A549 (cell line): Measurements from ENCODE around the gene CCDC57. TPM values are rescaled to one million over a fixed set of nuclear protein-coding genes. Genes with fewer than 3 reads are reported as not detected.

Source experiments
- ATAC-seq, 2 experiments: fragments of 200-7000 bp in 1 of 2; fragments of >200 bp in 1 of 2; cut with Nextera tagmentation in 1 of 2; cut with Tn5 transposase in 1 of 2; 3 replicates each; pipeline versions ENCODE4 v1.8.0 to v1.9.1; 2018 to 2020; ENCODE audit warnings: mild to moderate bottlenecking in 1 of 2, moderate library complexity in 1 of 2
- CTCF ChIA-PET: fragments of 300-600 bp; sonication (Branson Sonifier 250); formaldehyde crosslinking; extraction: SDS; loops from one replicate; lab custom pipeline; 2021; ENCODE audit warnings: antibody characterized with exemption, inconsistent platforms; lab: Yijun Ruan, JAX
- POLR2A ChIA-PET: fragments of 350-600 bp; formaldehyde crosslinking; extraction: SDS; loops from one replicate; lab custom pipeline; 2021; ENCODE audit warnings: antibody characterized with exemption, inconsistent platforms; lab: Yijun Ruan, JAX
- DNase-seq, 2 experiments: peaks; one replicate each; pipeline versions ENCODE4 v3.0.0 to v3.0.0-alpha.2; 2011 to 2016; ENCODE audit warnings: low read depth in 1 of 2, low spot score in 1 of 2
- FAIRE-seq: peaks from 2 replicates; lab custom pipeline; 2011; peaks lifted over from hg19 to GRCh38; lab: Jason Lieb, UNC
- H3K27ac ChIP-seq, 2 experiments: fragments of >200 bp; sonication (Bioruptor Twin); formaldehyde crosslinking; 3 replicates each; pipeline ENCODE4 v1.5.1; 2016 to 2017
- H3K4me1 ChIP-seq: fragments of >200 bp; sonication (Bioruptor Twin); formaldehyde crosslinking; 3 replicates; pipeline ENCODE4 v1.6.1; 2016
- H3K4me2 ChIP-seq: fragments of >200 bp; sonication (Bioruptor Twin); formaldehyde crosslinking; 3 replicates; pipeline ENCODE4 v1.6.1; 2016
- H3K4me3 ChIP-seq: fragments of >200 bp; sonication (Bioruptor Twin); formaldehyde crosslinking; 3 replicates; pipeline ENCODE4 v1.5.1; 2016
- H3K9me3 ChIP-seq: fragments of >200 bp; sonication (Bioruptor Twin); formaldehyde crosslinking; 3 replicates; pipeline ENCODE4 v1.6.1; 2016
- ATOH8 ChIP-seq: fragments of 250-450 bp; sonication (Bioruptor Pico); IDR thresholded peaks from 2 replicates; pipeline ENCODE4 v1.5.0; 2020; ENCODE audit warnings: low read depth, mild to moderate bottlenecking, moderate library complexity
- BCL3 ChIP-seq: fragments of >200 bp; sonication (Bioruptor Twin); formaldehyde crosslinking; IDR thresholded peaks from 3 replicates; pipeline ENCODE4 v1.6.1; 2016
- CBX2 ChIP-seq: fragments of 200-600 bp; sonication (generic); IDR thresholded peaks from 2 replicates; pipeline ENCODE4 v1.6.1; 2016; ENCODE audit warnings: low read depth, mild to moderate bottlenecking, borderline replicate concordance
- CBX8 ChIP-seq: fragments of 200-600 bp; sonication (generic); IDR thresholded peaks from 2 replicates; pipeline ENCODE4 v1.6.1; 2016
- CEBPB ChIP-seq, 2 experiments: fragments of >200 bp in 1 of 2; sonication (Bioruptor Twin) in 1 of 2; formaldehyde crosslinking in 1 of 2; IDR thresholded peaks; 2 replicates each; pipeline ENCODE4 v1.6.1; 2012 to 2016
- E2F6 ChIP-seq: IDR thresholded peaks from 2 replicates; pipeline ENCODE4 v1.6.1; 2012; ENCODE audit warnings: low read depth, borderline replicate concordance
- EHF ChIP-seq: fragments of 250-450 bp; sonication (Bioruptor Pico); IDR thresholded peaks from 2 replicates; pipeline ENCODE4 v1.5.0; 2020; ENCODE audit warnings: mild to moderate bottlenecking
- EHMT2 ChIP-seq: fragments of 200-600 bp; sonication (generic); IDR thresholded peaks from 2 replicates; pipeline ENCODE4 v1.6.1; 2016; ENCODE audit warnings: antibody characterized with exemption, low read depth, mild to moderate bottlenecking, moderate library complexity
- EP300 ChIP-seq, 2 experiments: fragments of >200 bp; sonication (Bioruptor Twin); formaldehyde crosslinking; IDR thresholded peaks; 2 replicates in 1 of 2; 3 replicates in 1 of 2; pipeline ENCODE4 v1.6.1; 2016 to 2017
- ESRRA ChIP-seq: fragments of 150-350 bp; IDR thresholded peaks from 2 replicates; pipeline ENCODE4 v1.6.1; 2014; ENCODE audit warnings: mild to moderate bottlenecking, low read length, borderline replicate concordance
- FOSB ChIP-seq: fragments of 250-450 bp; sonication (Bioruptor Pico); IDR thresholded peaks from 2 replicates; pipeline ENCODE4 v1.5.0; 2020; ENCODE audit warnings: mild to moderate bottlenecking, moderate library complexity
- FOSL2 ChIP-seq, 2 experiments: fragments of 450-650 bp in 1 of 2; fragments of >200 bp in 1 of 2; sonication (Bioruptor Twin) in 1 of 2; formaldehyde crosslinking; IDR thresholded peaks; 2 replicates each; pipeline versions ENCODE4 v1.5.0 to v1.6.1; 2016 to 2020; ENCODE audit warnings: mild to moderate bottlenecking in 1 of 2, moderate library complexity in 1 of 2
- FOXS1 ChIP-seq: fragments of 250-450 bp; sonication (Bioruptor Pico); IDR thresholded peaks from 2 replicates; pipeline ENCODE4 v1.5.0; 2020; ENCODE audit warnings: mild to moderate bottlenecking, moderate library complexity
- GATA3 ChIP-seq: IDR thresholded peaks from 2 replicates; pipeline ENCODE4 v1.6.1; 2012; ENCODE audit warnings: borderline replicate concordance
- HDAC2 ChIP-seq: fragments of 200-600 bp; sonication (generic); IDR thresholded peaks from 2 replicates; pipeline ENCODE4 v1.6.1; 2016
- HES2 ChIP-seq: fragments of >200 bp; sonication (Bioruptor Twin); formaldehyde crosslinking; IDR thresholded peaks from 2 replicates; pipeline ENCODE4 v1.6.1; 2016
- HOXA7 ChIP-seq: fragments of 250-450 bp; sonication (Bioruptor Pico); IDR thresholded peaks from 2 replicates; pipeline ENCODE4 v1.5.0; 2020; ENCODE audit warnings: mild to moderate bottlenecking, moderate library complexity
- HOXB13 ChIP-seq: fragments of 250-450 bp; sonication (Bioruptor Pico); IDR thresholded peaks from 2 replicates; pipeline ENCODE4 v1.5.0; 2020; ENCODE audit warnings: low read depth, mild to moderate bottlenecking, moderate library complexity
- HOXB5 ChIP-seq: fragments of 250-450 bp; sonication (Bioruptor Pico); IDR thresholded peaks from 2 replicates; pipeline ENCODE4 v1.5.0; 2020; ENCODE audit warnings: mild to moderate bottlenecking, moderate library complexity
- JUN ChIP-seq, 2 experiments: fragments of >200 bp; sonication (Bioruptor Twin); formaldehyde crosslinking; IDR thresholded peaks; 2 replicates in 1 of 2; 3 replicates in 1 of 2; pipeline ENCODE4 v1.6.1; 2016 to 2017
- JUNB ChIP-seq: fragments of >200 bp; sonication (Bioruptor Twin); formaldehyde crosslinking; IDR thresholded peaks from 2 replicates; pipeline ENCODE4 v1.6.1; 2016
- KDM1A ChIP-seq: fragments of 200-600 bp; sonication (generic); IDR thresholded peaks from 2 replicates; pipeline ENCODE4 v1.6.1; 2016; ENCODE audit warnings: low read depth, mild to moderate bottlenecking
- KDM5A ChIP-seq: fragments of 200-600 bp; sonication (generic); IDR thresholded peaks from 2 replicates; pipeline ENCODE4 v1.6.1; 2016; ENCODE audit warnings: antibody characterized with exemption, mild to moderate bottlenecking
- MAX ChIP-seq: IDR thresholded peaks from 2 replicates; pipeline ENCODE4 v1.6.1; 2012
- MAZ ChIP-seq: fragments of 150-350 bp; IDR thresholded peaks from 2 replicates; pipeline ENCODE4 v1.6.1; 2014; ENCODE audit warnings: antibody characterized with exemption, low read depth, low read length, borderline replicate concordance
- NFE2L2 ChIP-seq: fragments of 150-350 bp; conservative IDR thresholded peaks from 2 replicates; pipeline ENCODE4 v1.6.1; 2014; ENCODE audit warnings: low read length
- NR3C1 ChIP-seq: fragments of >200 bp; sonication (Bioruptor Twin); formaldehyde crosslinking; IDR thresholded peaks from 3 replicates; pipeline ENCODE4 v1.6.1; 2017
- POLR2A ChIP-seq: IDR thresholded peaks from 2 replicates; pipeline ENCODE4 v1.6.1; 2012; ENCODE audit warnings: mild to moderate bottlenecking, low read length
- RAD21 ChIP-seq, 2 experiments: fragments of >200 bp in 1 of 2; sonication (Bioruptor Twin) in 1 of 2; formaldehyde crosslinking in 1 of 2; IDR thresholded peaks in 1 of 2; conservative IDR thresholded peaks in 1 of 2; 2 replicates in 1 of 2; 3 replicates in 1 of 2; pipeline ENCODE4 v1.6.1; 2012 to 2018; ENCODE audit warnings: inconsistent platforms in 1 of 2
- RARB ChIP-seq: fragments of 250-450 bp; sonication (Bioruptor Pico); IDR thresholded peaks from 2 replicates; pipeline ENCODE4 v1.8.0; 2021; ENCODE audit warnings: mild to moderate bottlenecking, moderate library complexity
- RFX5 ChIP-seq: fragments of 450-650 bp; IDR thresholded peaks from 2 replicates; pipeline ENCODE4 v1.7.1; 2014; ENCODE audit warnings: antibody characterized with exemption, mild to moderate bottlenecking, moderate library complexity
- SMC3 ChIP-seq: fragments of >200 bp; sonication (Bioruptor Twin); formaldehyde crosslinking; IDR thresholded peaks from 3 replicates; pipeline ENCODE4 v1.6.1; 2018; ENCODE audit warnings: inconsistent platforms
- SREBF2 ChIP-seq: fragments of 450-650 bp; IDR thresholded peaks from 2 replicates; pipeline ENCODE4 v1.6.1; 2014; ENCODE audit warnings: mild to moderate bottlenecking, moderate library complexity
- TFCP2L1 ChIP-seq: fragments of 250-450 bp; sonication (Bioruptor Pico); IDR thresholded peaks from 2 replicates; pipeline ENCODE4 v1.5.0; 2021; ENCODE audit warnings: mild to moderate bottlenecking
- TP53 ChIP-seq: fragments of 250-450 bp; sonication (Bioruptor Pico); IDR thresholded peaks from 2 replicates; pipeline ENCODE4 v1.5.0; 2021; ENCODE audit warnings: mild to moderate bottlenecking, moderate library complexity
- USF2 ChIP-seq: fragments of 450-650 bp; IDR thresholded peaks from 2 replicates; pipeline ENCODE4 v1.6.1; 2014; ENCODE audit warnings: antibody characterized with exemption
- ZC3H11A ChIP-seq: fragments of 450-650 bp; IDR thresholded peaks from 2 replicates; pipeline ENCODE4 v1.6.1; 2014; ENCODE audit warnings: antibody characterized with exemption, mild to moderate bottlenecking
- ZFP36 ChIP-seq: fragments of 450-650 bp; IDR thresholded peaks from 2 replicates; pipeline ENCODE4 v1.6.1; 2014; ENCODE audit warnings: borderline replicate concordance; ENCODE audit not compliant: partially characterized antibody
- ZNF302 ChIP-seq: fragments of 250-450 bp; sonication (Bioruptor Pico); IDR thresholded peaks from 2 replicates; pipeline ENCODE4 v1.9.0; 2021; ENCODE audit warnings: inconsistent platforms, mild to moderate bottlenecking, moderate library complexity
- ZSCAN20 ChIP-seq: fragments of 250-450 bp; sonication (Bioruptor Pico); IDR thresholded peaks from 2 replicates; pipeline ENCODE4 v1.8.0; 2022; ENCODE audit warnings: mild to moderate bottlenecking, moderate library complexity
- WGBS: methylation state at CpG from one replicate; pipeline ENCODE4 v1.1.6; 2017; ENCODE audit errors: missing lambda C conversion rate; 5-methylcytosine and 5-hydroxymethylcytosine counted together
- polyA plus RNA-seq, 4 experiments: library from polyadenylated mRNA; depleted of rRNA in 3 of 4; stranded (reverse); fragments of >200 nt; fragmentation: RNase III in 1 of 4; extraction: RNeasy Plus Mini Kit Qiagen cat#74134 plus additional on column Dnase treatment in 1 of 4; gene quantifications; 2 replicates in 3 of 4; 3 replicates in 1 of 4; pipeline ENCODE4 v1.2.3, GENCODE V29; 2011 to 2017

The CCDC57 gene
- polyA plus RNA-seq, 2 of the 4 experiments (the other 2 are of a cell fraction) = 18.2 to 18.5 TPM

- DNase-seq = peak in 1 of 2 experiments; percentile 83
- ChIA-PET CTCF (interaction anchor here (1.2 to 4.4 kb wide), 5 partner anchors 12 to 26 kb away, joined by 4 to 28 read pairs (median 12); partner anchors contain the start of gene SLC16A3), POLR2A (no interaction called here)
- peak in 1 of 2 experiments; percentile 31; a peak in 3 of 6 replicates for ATAC-seq
- FAIRE-seq = no peak
- Histone ChIP-seq H3K9me3 (no peaks in the 10 kb centered on the region), H3K4me1 (peaks cover 57% of the 10 kb centered on the region), H3K4me3 (no peak overlapping the region), H3K27ac (peak overlapping the region; percentile 96), H3K4me2 (peak overlapping the region; percentile 63)
- 52% methylated on average over 14 of the region's 21 CpGs for WGBS
- TF ChIP-seq POLR2A = no peak
- TF ChIP-seq ATOH8 = peak; percentile 92; the same call in 1 of the 2 replicates
- TF ChIP-seq NFE2L2 = peak; percentile 41; the same call in 1 of the 2 replicates
- peak; percentile 59 for TF ChIP-seq EHF (CRISPR knock-in tag)
- no peak for TF ChIP-seq FOSB (CRISPR knock-in tag)
- 0 out of 2 replicates have a peak, but pooled peaks have one; percentile 66 for TF ChIP-seq ZNF302 (CRISPR knock-in tag)
- no peak for TF ChIP-seq SMC3
- TF ChIP-seq CEBPB (IDR thresholded peaks at IDR 0.05) = peak in 1 of 2 experiments; percentile 68; a peak in 2 of 4 replicates
- no peak for TF ChIP-seq FOSL2 (IDR thresholded peaks at IDR 0.05)
- TF ChIP-seq FOSL2 (CRISPR knock-in tag; IDR thresholded peaks at IDR 0.05) = peak; percentile 76
- peak; percentile 77; the same call in 1 of the 2 replicates for TF ChIP-seq HOXB13 (CRISPR knock-in tag)
- no peak for TF ChIP-seq GATA3
- no peak for TF ChIP-seq MAZ
- no peak for TF ChIP-seq RAD21 (conservative IDR thresholded peaks at IDR 0.05 in 1 of 2, IDR thresholded peaks at IDR 0.05 in 1 of 2)
- no peak for TF ChIP-seq USF2
- no peak for TF ChIP-seq ZFP36
- TF ChIP-seq SREBF2 = no peak
- TF ChIP-seq HES2 = 0 out of 2 replicates have a peak, but pooled peaks have one; percentile 10
- no peak for TF ChIP-seq TP53 (CRISPR knock-in tag)
- TF ChIP-seq ZSCAN20 (CRISPR knock-in tag) = no peak; the same call in 1 of the 2 replicates
- no peak for TF ChIP-seq EHMT2
- TF ChIP-seq KDM1A = no peak
- TF ChIP-seq HOXB5 (CRISPR knock-in tag) = peak; percentile 41; the same call in 1 of the 2 replicates
- no peak for TF ChIP-seq TFCP2L1
- TF ChIP-seq E2F6 = peak; percentile 69; the same call in 1 of the 2 replicates
- peak; percentile 46; the same call in 1 of the 2 replicates for TF ChIP-seq JUNB
- TF ChIP-seq CBX8 = no peak
- no peak for TF ChIP-seq CBX2
- TF ChIP-seq RFX5 = no peak
- peak; percentile 93 for TF ChIP-seq MAX
- TF ChIP-seq RARB = no peak
- TF ChIP-seq HOXA7 (CRISPR knock-in tag) = no peak
- TF ChIP-seq JUN (IDR thresholded peaks at IDR 0.05) = peak in 1 of 2 experiments; percentile 70; a peak in 4 of 5 replicates
- TF ChIP-seq EP300 (IDR thresholded peaks at IDR 0.05) = peak in 1 of 2 experiments; percentile 45; a peak in 1 of 5 replicates
- no peak for TF ChIP-seq KDM5A
- no peak for TF ChIP-seq NR3C1
- TF ChIP-seq ESRRA = no peak
- TF ChIP-seq BCL3 = no peak
- 0 out of 2 replicates have a peak, but pooled peaks have one; percentile 14 for TF ChIP-seq FOXS1 (CRISPR knock-in tag)
- no peak for TF ChIP-seq HDAC2
- no peak for TF ChIP-seq ZC3H11A
Observed at GRCh38 chr17:82217530-82218204, 5.0 kb upstream of the CCDC57 start.
